Fibroblast of lung (primary cell): ENCODE data around the gene COL26A1. TPM values are rescaled to one million over a fixed set of nuclear protein-coding genes. Genes with fewer than 3 reads are reported as not detected.

Experiments
- DNase-seq, 2 donors: peaks; one replicate each; pipeline versions ENCODE4 v3.0.0 to v3.0.0-alpha.2; 2010; ENCODE audit warnings: low read depth in 2 of 2
- H2AFZ ChIP-seq: 2 replicates; pipeline ENCODE4 v1.5.1; 2012; ENCODE audit warnings: low read length, control low read depth, inconsistent platforms
- H3K27ac ChIP-seq: 2 replicates; pipeline ENCODE4 v1.5.1; 2011; ENCODE audit warnings: low read length, control low read depth; ENCODE audit not compliant: insufficient read depth
- H3K27me3 ChIP-seq: 2 replicates; pipeline ENCODE4 v1.5.1; 2011; ENCODE audit warnings: mild to moderate bottlenecking, low read length; ENCODE audit not compliant: control insufficient read depth, insufficient read depth
- H3K36me3 ChIP-seq: 2 replicates; pipeline ENCODE4 v1.5.1; 2011; ENCODE audit warnings: low read length; ENCODE audit not compliant: control insufficient read depth, insufficient read depth
- H3K4me1 ChIP-seq: 2 replicates; pipeline ENCODE4 v1.5.1; 2011; ENCODE audit warnings: low read length; ENCODE audit not compliant: control insufficient read depth, insufficient read depth; ENCODE audit errors: extremely low read depth
- H3K4me2 ChIP-seq: 2 replicates; pipeline ENCODE4 v1.5.1; 2011; ENCODE audit warnings: low read length, control low read depth; ENCODE audit not compliant: insufficient read depth; ENCODE audit errors: extremely low read depth
- H3K4me3 ChIP-seq, 4 experiments: fragments of 200-600 bp in 1 of 4; sonication (generic) in 1 of 4; replicated peaks in 1 of 4; 2 replicates each; pipeline ENCODE4 v1.5.1; 2011 to 2016; ENCODE audit warnings: low read length in 4 of 4, low read depth in 3 of 4, mild to moderate bottlenecking in 3 of 4, control low read depth in 2 of 4, inconsistent platforms in 1 of 4, mixed read lengths in 1 of 4; ENCODE audit not compliant: insufficient read depth in 1 of 4; ENCODE audit errors: control extremely low read depth in 1 of 4
- H3K79me2 ChIP-seq: 2 replicates; pipeline ENCODE4 v1.5.1; 2012; ENCODE audit warnings: mild to moderate bottlenecking, low read length, inconsistent platforms; ENCODE audit not compliant: control insufficient read depth, insufficient read depth
- H3K9ac ChIP-seq: 2 replicates; pipeline ENCODE4 v1.5.1; 2011; ENCODE audit warnings: mild to moderate bottlenecking, low read length, control low read depth; ENCODE audit not compliant: insufficient read depth
- H3K9me3 ChIP-seq: 2 replicates; pipeline ENCODE4 v1.5.1; 2012; ENCODE audit warnings: low read depth, low read length; ENCODE audit not compliant: control insufficient read depth, insufficient read depth
- H4K20me1 ChIP-seq: 2 replicates; pipeline ENCODE4 v1.5.1; 2011; ENCODE audit warnings: low read length; ENCODE audit not compliant: control insufficient read depth, insufficient read depth; ENCODE audit errors: extremely low read depth
- CTCF ChIP-seq, 2 donors: IDR thresholded peaks in 1 of 2; conservative IDR thresholded peaks in 1 of 2; 1 replicate in 1 of 2; 2 replicates in 1 of 2; pipeline ENCODE4 v1.5.1; 2011 to 2012; ENCODE audit warnings: low read length in 2 of 2, control low read depth in 1 of 2, inconsistent platforms in 1 of 2, low read depth in 1 of 2, mild to moderate bottlenecking in 1 of 2
- EZH2 ChIP-seq: IDR thresholded peaks from 2 replicates; pipeline ENCODE4 v1.5.1; 2012; ENCODE audit warnings: low read length, control low read depth, mild to moderate bottlenecking; ENCODE audit errors: missing control alignments
- polyA plus RNA-seq, 2 donors: library from polyadenylated mRNA; depleted of rRNA in 1 of 2; stranded (reverse) in 1 of 2; unstranded in 1 of 2; fragments of >200 nt; gene quantifications; 2 replicates each; pipeline ENCODE4 v1.2.1, GENCODE V29; 2011 to 2012; ENCODE audit warnings: missing spikeins in 1 of 2
- total RNA-seq: library from RNA; depleted of rRNA; stranded (reverse); fragments of >200 nt; gene quantifications from 2 replicates; pipeline ENCODE4 v1.2.1, GENCODE V29; 2014

Gene COL26A1
- total and polyA plus RNA-seq, 2 donors (not counting 1 experiment from before 2014, with no cell fraction given) = 0.06 TPM; not detected in 1

DNA sequence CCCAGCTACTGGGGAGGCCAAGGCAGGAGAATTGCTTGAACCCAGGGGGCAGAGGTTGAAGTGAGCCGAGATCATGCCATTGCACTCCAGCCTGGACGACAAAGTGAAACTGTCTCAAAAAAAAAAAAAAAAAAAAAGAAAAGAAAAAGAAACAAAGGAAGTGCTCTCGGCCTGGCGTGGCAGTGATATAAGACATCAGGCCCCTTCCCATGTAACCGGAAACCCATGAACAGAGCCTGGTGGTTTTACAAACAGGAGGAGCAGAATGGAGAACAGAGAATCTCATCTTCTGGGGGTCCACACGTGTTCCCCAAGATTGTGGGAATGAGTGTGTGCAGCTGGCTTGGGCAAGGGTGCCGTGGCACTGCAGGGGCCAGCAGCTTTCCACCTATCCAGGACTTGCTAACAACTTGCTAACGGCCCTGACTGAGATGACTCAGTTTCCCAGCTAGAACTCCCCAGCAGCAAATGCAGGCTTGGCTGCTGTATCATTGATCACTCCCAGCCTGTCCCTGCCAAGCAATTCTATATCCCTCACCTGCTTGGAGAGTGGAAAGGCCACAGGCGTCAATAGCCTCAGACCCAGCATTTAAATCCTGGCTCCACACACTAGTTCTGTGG is 103.0 kb downstream of the COL26A1 start:
- TF ChIP-seq CTCF (conservative IDR thresholded peaks at IDR 0.05 in 1 of 2, IDR thresholded peaks at IDR 0.05 in 1 of 2; ENCODE audit: low read depth in 1 of 2, low read length in 2 of 2) = no peak
- no peak for TF ChIP-seq EZH2
- no peak overlapping the region for H3K27ac ChIP-seq
- H3K79me2 ChIP-seq = no peaks in the 10 kb centered on the region
- H3K4me2 ChIP-seq = no peak overlapping the region
- no peaks in the 10 kb centered on the region for H3K4me1 ChIP-seq
- peak overlapping the region; percentile 14 for H2AFZ ChIP-seq
- H3K9me3 ChIP-seq = no peaks in the 10 kb centered on the region
- no peak overlapping the region for H3K9ac ChIP-seq
- DNase-seq = peak in 1 of 2 donors; percentile 15
- H3K4me3 ChIP-seq = no peak overlapping the region
- H3K36me3 ChIP-seq = no peaks in the 10 kb centered on the region
- H4K20me1 ChIP-seq = no peaks in the 10 kb centered on the region
- no peaks in the 10 kb centered on the region for H3K27me3 ChIP-seq

DNA sequence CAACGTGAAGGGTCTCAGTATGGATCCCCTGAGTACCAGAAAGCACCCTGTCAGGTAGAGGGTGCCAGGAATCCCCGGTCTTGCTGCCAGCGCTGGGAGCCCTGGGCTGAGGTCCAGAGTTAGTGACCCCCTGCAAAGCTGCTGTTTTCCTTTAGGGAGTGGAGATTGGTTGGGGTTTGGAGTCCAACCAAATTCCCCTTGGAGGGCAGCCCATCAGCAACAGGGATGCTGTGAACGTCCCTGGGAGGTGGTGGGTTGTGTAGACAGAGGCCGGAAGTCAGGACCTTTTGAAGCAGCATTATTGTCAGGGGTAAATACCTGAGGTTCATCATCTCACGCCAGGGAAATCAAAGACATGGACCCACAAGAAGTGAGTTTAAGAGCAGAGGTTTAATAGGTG is 104.2 kb downstream of the COL26A1 start:
- TF ChIP-seq CTCF (conservative IDR thresholded peaks at IDR 0.05 in 1 of 2, IDR thresholded peaks at IDR 0.05 in 1 of 2; ENCODE audit: low read depth in 1 of 2, low read length in 2 of 2) (no peak), EZH2 (no peak)
- H3K4me2 ChIP-seq = no peak overlapping the region
- no peaks in the 10 kb centered on the region for H3K36me3 ChIP-seq
- no peaks in the 10 kb centered on the region for H3K79me2 ChIP-seq
- no peaks in the 10 kb centered on the region for H3K27me3 ChIP-seq
- peak in 1 of 2 donors; percentile 12 for DNase-seq
- H3K9me3 ChIP-seq = no peaks in the 10 kb centered on the region
- no peaks in the 10 kb centered on the region for H4K20me1 ChIP-seq
- H3K9ac ChIP-seq = no peak overlapping the region
- no peak overlapping the region for H3K27ac ChIP-seq
- no peak overlapping the region for H3K4me3 ChIP-seq
- no peaks in the 10 kb centered on the region for H3K4me1 ChIP-seq
- H2AFZ ChIP-seq = no peak overlapping the region

GRCh38 chr7:101468546-101469275 is 106.0 kb downstream of the COL26A1 start:
- Histone ChIP-seq H3K4me3 (no peak overlapping the region), H4K20me1 (no peaks in the 10 kb centered on the region), H3K79me2 (no peaks in the 10 kb centered on the region), H3K9me3 (no peaks in the 10 kb centered on the region), H3K36me3 (no peaks in the 10 kb centered on the region), H2AFZ (no peak overlapping the region), H3K4me2 (no peak overlapping the region), H3K4me1 (no peaks in the 10 kb centered on the region), H3K27me3 (no peaks in the 10 kb centered on the region), H3K27ac (no peak overlapping the region), H3K9ac (no peak overlapping the region)
- TF ChIP-seq EZH2 = no peak
- no peak for TF ChIP-seq CTCF (conservative IDR thresholded peaks at IDR 0.05 in 1 of 2, IDR thresholded peaks at IDR 0.05 in 1 of 2; ENCODE audit: low read depth in 1 of 2, low read length in 2 of 2)
- no peak for DNase-seq
